Thoracic aorta (tissue), 2 donors: ENCODE results near the gene STRA6. TPM values are rescaled to one million over a fixed set of nuclear protein-coding genes. Genes with fewer than 3 reads are reported as not detected.

ENCODE experiments used
- ATAC-seq: fragments of 150-250 bp; one replicate; pipeline ENCODE4 v1.8.0; 2017; ENCODE audit warnings: low read depth; ENCODE audit not compliant: insufficient number of reproducible peaks, low FRiP score
- DNase-seq: peaks from one replicate; pipeline ENCODE4 v3.0.0-alpha.2; 2020; ENCODE audit warnings: low spot score
- H3K27ac ChIP-seq, 2 donors: fragments of 200-600 bp; sonication (generic); 1 replicate in 1 of 2; 2 replicates in 1 of 2; pipeline ENCODE4 v1.5.1; 2016; ENCODE audit warnings: mild to moderate bottlenecking in 2 of 2, moderate library complexity in 2 of 2
- H3K27me3 ChIP-seq: fragments of 200-600 bp; sonication (generic); replicated peaks from 2 replicates; pipeline ENCODE4 v1.6.0; 2016; ENCODE audit warnings: mild to moderate bottlenecking; ENCODE audit not compliant: insufficient read depth
- H3K36me3 ChIP-seq: fragments of 200-600 bp; sonication (generic); one replicate; pipeline ENCODE4 v1.5.1; 2016
- H3K4me1 ChIP-seq, 2 donors: fragments of 200-600 bp; sonication (generic); 1 replicate in 1 of 2; 2 replicates in 1 of 2; pipeline versions ENCODE4 v1.5.1 to v1.6.0; 2016; ENCODE audit warnings: low read depth in 2 of 2, mild to moderate bottlenecking in 1 of 2; ENCODE audit not compliant: control insufficient read depth in 1 of 2
- H3K4me3 ChIP-seq: fragments of 200-600 bp; sonication (generic); 2 replicates; pipeline ENCODE4 v1.5.1; 2016; ENCODE audit warnings: mild to moderate bottlenecking
- H3K9me3 ChIP-seq: fragments of 200-600 bp; sonication (generic); 2 replicates; pipeline ENCODE4 v1.5.1; 2016
- CTCF ChIP-seq: fragments of 200-600 bp; sonication (generic); IDR thresholded peaks from one replicate; pipeline ENCODE4 v1.5.1; 2019; ENCODE audit warnings: antibody characterized with exemption
- total RNA-seq, 2 donors: library from RNA; depleted of rRNA; stranded (reverse); fragments of >200 nt; gene quantifications; one replicate each; pipeline versions ENCODE4 v1.1.0 to v1.2.3, GENCODE V29; 2016

The STRA6 gene
- total RNA-seq, 2 donors from 2014 or later, result 0.28 TPM; not detected in 1

DNA sequence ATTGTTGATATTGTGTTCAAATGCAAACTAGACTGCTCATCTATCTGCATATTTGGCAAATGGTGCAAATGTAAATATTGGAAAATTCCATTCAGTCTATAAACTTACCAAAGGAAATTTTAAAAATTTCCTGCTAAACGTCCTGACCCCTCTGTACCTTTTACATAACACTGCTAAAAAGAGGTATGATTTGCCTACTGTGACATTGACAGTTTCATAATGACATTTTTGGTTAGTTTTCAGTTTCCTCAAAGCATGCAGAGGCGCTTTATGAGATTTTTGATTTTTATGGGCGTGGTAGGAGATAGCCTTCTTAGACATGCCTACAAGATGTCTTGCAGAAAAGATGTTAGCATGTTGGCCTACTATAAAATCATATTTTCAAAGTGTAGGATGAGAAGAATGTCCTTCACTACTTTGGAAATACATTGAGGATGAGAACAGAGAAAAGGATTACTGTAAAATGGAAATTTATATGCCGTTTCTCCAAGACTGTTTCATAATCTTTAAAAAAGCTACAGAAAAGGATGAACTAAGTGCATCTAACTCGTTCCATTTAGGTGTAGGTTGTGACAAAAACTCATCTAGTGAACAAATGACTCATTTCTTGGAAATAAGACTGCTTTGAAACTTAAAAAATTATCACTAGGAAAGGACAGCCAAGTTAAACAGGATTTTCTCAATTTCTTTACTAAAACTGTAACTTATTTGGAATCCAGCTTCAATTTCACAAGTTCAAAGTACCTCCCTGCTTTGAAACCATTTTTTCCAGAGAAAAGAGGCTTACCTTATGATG is 43.5 kb downstream of the STRA6 start:
- H3K4me1 ChIP-seq, result peaks cover 10 to 38% of the 10 kb centered on the region in 2 donors
- no peaks in the 10 kb centered on the region for H3K9me3 ChIP-seq
- H3K4me3 ChIP-seq, result no peak overlapping the region
- no peak for ATAC-seq
- no peaks in the 10 kb centered on the region for H3K27me3 ChIP-seq
- TF ChIP-seq CTCF, result no peak
- DNase-seq, result no peak
- no peak overlapping the region for H3K27ac ChIP-seq
- H3K36me3 ChIP-seq, result no peaks in the 10 kb centered on the region

- peak overlapping the region; percentile 44 to 57 for H3K27ac ChIP-seq
- H3K36me3 ChIP-seq, result no peaks in the 10 kb centered on the region
- no peak for ATAC-seq
These were observed 44.4 kb downstream of the STRA6 start for GRCh38 chr15:74157868-74158827.

GRCh38 chr15:74156678-74157411 is 45.7 kb downstream of the STRA6 start:
- no peaks in the 10 kb centered on the region for H3K27me3 ChIP-seq
- H3K4me3 ChIP-seq, result no peak overlapping the region
- H3K4me1 ChIP-seq, result peaks cover 10 to 38% of the 10 kb centered on the region in 2 donors
- ATAC-seq (peak; percentile 79), DNase-seq (no peak)
- H3K36me3 ChIP-seq, result no peaks in the 10 kb centered on the region
- peak overlapping the region; percentile 44 to 57 for H3K27ac ChIP-seq
- no peaks in the 10 kb centered on the region for H3K9me3 ChIP-seq
- no peak for TF ChIP-seq CTCF

More at GRCh38 chr15:74157868-74158827, 44.4 kb downstream of the STRA6 start:
- Histone ChIP-seq H3K9me3 (no peaks in the 10 kb centered on the region), H3K27me3 (no peaks in the 10 kb centered on the region), H3K4me3 (no peak overlapping the region), H3K4me1 (peaks cover 10 to 38% of the 10 kb centered on the region in 2 donors)
- DNase-seq, result no peak
- no peak for TF ChIP-seq CTCF

- H3K4me1 ChIP-seq, result peaks cover 10 to 38% of the 10 kb centered on the region in 2 donors
- no peak for DNase-seq
- H3K9me3 ChIP-seq, result no peaks in the 10 kb centered on the region
- no peaks in the 10 kb centered on the region for H3K36me3 ChIP-seq
- no peaks in the 10 kb centered on the region for H3K27me3 ChIP-seq
- no peak overlapping the region for H3K4me3 ChIP-seq
- ATAC-seq, result no peak
- peak overlapping the region; percentile 44 to 57 for H3K27ac ChIP-seq
- TF ChIP-seq CTCF, result no peak
These were observed 46.7 kb downstream of the STRA6 start for GRCh38 chr15:74155766-74156417.
